Measurements from ENCODE around the gene KCNQ1.

Gene KCNQ1

GRCh38 chr11:2461956-2462542, 17.2 kb downstream of the KCNQ1 start:
- Histone ChIP-seq H3K9me3 (ENCODE audit: insufficient read depth, low read depth, low read length) (no peaks in the 10 kb centered on the region), H3F3A (ENCODE audit: low read depth) (no peaks in the 10 kb centered on the region), H3K36me3 (ENCODE audit: insufficient read depth, low read length) (no peaks in the 10 kb centered on the region), H3K4me3 (ENCODE audit: low read length, poor library complexity, severe bottlenecking) (no peak overlapping the region), H3K27me3 (ENCODE audit: insufficient read depth, low read length, poor library complexity, severe bottlenecking) (no peaks in the 10 kb centered on the region), H3K9me2 (replicated peaks; ENCODE audit: low read depth, low read length) (no peaks in the 10 kb centered on the region), H3K9ac (ENCODE audit: low read depth, low read length, poor library complexity, severe bottlenecking) (no peak overlapping the region), H4K20me1 (ENCODE audit: insufficient read depth, low read length, poor library complexity, severe bottlenecking) (peaks cover 3% of the 10 kb centered on the region), H3K4me2 (ENCODE audit: low read depth, low read length, poor library complexity, severe bottlenecking) (no peak overlapping the region), H3K79me2 (ENCODE audit: insufficient read depth, low read length) (no peaks in the 10 kb centered on the region), H3K4me1 (ENCODE audit: insufficient read depth, low read length, poor library complexity, severe bottlenecking) (peaks cover 7% of the 10 kb centered on the region), H2AFZ (ENCODE audit: low read length) (no peak overlapping the region)
- TF ChIP-seq, protein P1, sequence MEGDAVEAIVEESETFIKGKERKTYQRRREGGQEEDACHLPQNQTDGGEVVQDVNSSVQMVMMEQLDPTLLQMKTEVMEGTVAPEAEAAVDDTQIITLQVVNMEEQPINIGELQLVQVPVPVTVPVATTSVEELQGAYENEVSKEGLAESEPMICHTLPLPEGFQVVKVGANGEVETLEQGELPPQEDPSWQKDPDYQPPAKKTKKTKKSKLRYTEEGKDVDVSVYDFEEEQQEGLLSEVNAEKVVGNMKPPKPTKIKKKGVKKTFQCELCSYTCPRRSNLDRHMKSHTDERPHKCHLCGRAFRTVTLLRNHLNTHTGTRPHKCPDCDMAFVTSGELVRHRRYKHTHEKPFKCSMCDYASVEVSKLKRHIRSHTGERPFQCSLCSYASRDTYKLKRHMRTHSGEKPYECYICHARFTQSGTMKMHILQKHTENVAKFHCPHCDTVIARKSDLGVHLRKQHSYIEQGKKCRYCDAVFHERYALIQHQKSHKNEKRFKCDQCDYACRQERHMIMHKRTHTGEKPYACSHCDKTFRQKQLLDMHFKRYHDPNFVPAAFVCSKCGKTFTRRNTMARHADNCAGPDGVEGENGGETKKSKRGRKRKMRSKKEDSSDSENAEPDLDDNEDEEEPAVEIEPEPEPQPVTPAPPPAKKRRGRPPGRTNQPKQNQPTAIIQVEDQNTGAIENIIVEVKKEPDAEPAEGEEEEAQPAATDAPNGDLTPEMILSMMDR (conservative IDR thresholded peaks at IDR 0.05; ENCODE audit: low read length) = no peak
- TF ChIP-seq EZH2phosphoT487 (IDR thresholded peaks at IDR 0.05; ENCODE audit: borderline replicate concordance) = no peak

- H2AFZ ChIP-seq (ENCODE audit: low read length) = no peak overlapping the region
- peaks cover 12% of the 10 kb centered on the region for H3K4me1 ChIP-seq (ENCODE audit: insufficient read depth, low read length, poor library complexity, severe bottlenecking)
- H3K4me2 ChIP-seq (ENCODE audit: low read depth, low read length, poor library complexity, severe bottlenecking) = no peak overlapping the region
- H3K27me3 ChIP-seq (ENCODE audit: insufficient read depth, low read length, poor library complexity, severe bottlenecking) = no peaks in the 10 kb centered on the region
- no peaks in the 10 kb centered on the region for H3K9me2 ChIP-seq (replicated peaks; ENCODE audit: low read depth, low read length)
- no peaks in the 10 kb centered on the region for H3F3A ChIP-seq (ENCODE audit: low read depth)
- H4K20me1 ChIP-seq (ENCODE audit: insufficient read depth, low read length, poor library complexity, severe bottlenecking) = peaks cover 3% of the 10 kb centered on the region
- no peak overlapping the region for H3K4me3 ChIP-seq (ENCODE audit: low read length, poor library complexity, severe bottlenecking)
- no peaks in the 10 kb centered on the region for H3K36me3 ChIP-seq (ENCODE audit: insufficient read depth, low read length)
- H3K9me3 ChIP-seq (ENCODE audit: insufficient read depth, low read depth, low read length) = no peaks in the 10 kb centered on the region
- TF ChIP-seq, protein P1 (conservative IDR thresholded peaks at IDR 0.05; ENCODE audit: low read length) = no peak
- TF ChIP-seq EZH2phosphoT487 (IDR thresholded peaks at IDR 0.05; ENCODE audit: borderline replicate concordance) = no peak
- H3K79me2 ChIP-seq (ENCODE audit: insufficient read depth, low read length) = no peaks in the 10 kb centered on the region
- no peak overlapping the region for H3K9ac ChIP-seq (ENCODE audit: low read depth, low read length, poor library complexity, severe bottlenecking)
These were observed 17.8 kb downstream of the KCNQ1 start for GRCh38 chr11:2462543-2462985.

DNA sequence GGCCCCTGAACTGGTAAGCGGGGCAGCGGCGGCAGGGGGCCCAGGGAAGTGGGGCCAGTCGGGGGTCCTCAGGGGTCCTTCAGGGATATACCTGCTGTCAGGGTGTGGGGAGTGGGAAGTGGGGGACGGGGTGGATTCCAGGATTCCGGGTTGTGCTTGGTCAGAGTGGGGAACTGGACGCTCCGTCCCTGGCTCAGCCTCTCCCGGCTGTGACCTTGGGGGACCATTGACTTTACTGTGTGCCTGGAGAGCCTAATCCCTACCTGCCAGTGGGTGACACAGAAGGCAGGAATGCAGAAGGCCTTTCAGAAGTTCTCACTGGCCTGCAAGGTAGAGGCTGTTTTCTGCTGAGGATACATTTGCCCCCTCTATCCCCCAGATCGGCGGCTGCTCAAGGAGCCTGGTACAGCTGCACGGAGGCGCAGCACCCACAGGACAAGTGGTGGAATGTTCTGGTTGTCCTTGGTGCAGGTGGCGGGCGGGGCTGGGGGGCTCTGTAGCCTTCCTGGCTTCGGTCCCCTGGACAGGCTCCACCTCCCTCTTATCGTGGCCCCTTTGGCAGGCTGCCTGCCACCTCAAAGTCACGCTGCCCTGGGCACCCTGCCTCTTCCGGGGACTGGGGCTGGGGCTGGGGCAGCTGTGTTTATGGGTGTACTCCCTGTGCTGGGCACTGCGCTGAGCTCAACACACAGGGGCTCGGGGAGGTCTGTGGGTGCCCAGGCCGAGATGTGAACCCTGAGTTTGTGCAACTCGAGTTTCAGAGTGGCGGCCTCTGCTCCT, 18.4 kb downstream of the KCNQ1 start:
- Histone ChIP-seq H3K4me3 (ENCODE audit: low read length, poor library complexity, severe bottlenecking) (no peak overlapping the region), H3K4me1 (ENCODE audit: insufficient read depth, low read length, poor library complexity, severe bottlenecking) (peaks cover 15% of the 10 kb centered on the region), H3F3A (ENCODE audit: low read depth) (no peaks in the 10 kb centered on the region), H3K27me3 (ENCODE audit: insufficient read depth, low read length, poor library complexity, severe bottlenecking) (no peaks in the 10 kb centered on the region), H3K9me3 (ENCODE audit: insufficient read depth, low read depth, low read length) (no peaks in the 10 kb centered on the region), H3K36me3 (ENCODE audit: insufficient read depth, low read length) (no peaks in the 10 kb centered on the region), H4K20me1 (ENCODE audit: insufficient read depth, low read length, poor library complexity, severe bottlenecking) (peaks cover 3% of the 10 kb centered on the region), H2AFZ (ENCODE audit: low read length) (no peak overlapping the region), H3K79me2 (ENCODE audit: insufficient read depth, low read length) (no peaks in the 10 kb centered on the region), H3K9ac (ENCODE audit: low read depth, low read length, poor library complexity, severe bottlenecking) (no peak overlapping the region), H3K9me2 (replicated peaks; ENCODE audit: low read depth, low read length) (no peaks in the 10 kb centered on the region), H3K4me2 (ENCODE audit: low read depth, low read length, poor library complexity, severe bottlenecking) (no peak overlapping the region)
- TF ChIP-seq, protein P1 (conservative IDR thresholded peaks at IDR 0.05; ENCODE audit: low read length) = no peak
- no peak for TF ChIP-seq EZH2phosphoT487 (IDR thresholded peaks at IDR 0.05; ENCODE audit: borderline replicate concordance)

All from Loucy (cell line).